HepG2 (cell line): Measurements from ENCODE around the gene GRK4. TPM values are rescaled to one million over a fixed set of nuclear protein-coding genes. Genes with fewer than 3 reads are reported as not detected.

Experiments used
- ATAC-seq: fragments of 200-7000 bp; cut with Tn5 transposase; 3 replicates; pipeline ENCODE4 v1.9.1; 2020; ENCODE audit warnings: mild to moderate bottlenecking, moderate library complexity
- BruUV-seq: library from RNA; stranded (reverse); fragments of 400-500 nt; replicated peaks from 2 replicates; lab custom pipeline; 2021; lab: Mats Ljungman, UMichigan
- CTCF ChIA-PET: fragments of 300-600 bp; formaldehyde crosslinking; extraction: SDS; loops from one replicate; lab custom pipeline; 2021; ENCODE audit warnings: low total read pairs, inconsistent platforms, low intra/inter-chr PET ratio; lab: Yijun Ruan, JAX
- POLR2A ChIA-PET: fragments of 350-600 bp; sonication (Branson Sonifier 250); formaldehyde crosslinking; loops from one replicate; lab custom pipeline; 2020; ENCODE audit warnings: antibody characterized with exemption, inconsistent platforms; lab: Yijun Ruan, JAX
- DNase-seq: peaks from one replicate; pipeline ENCODE4 v3.0.0-alpha.2; 2015; ENCODE audit warnings: low spot score
- FAIRE-seq: peaks from 3 replicates; lab custom pipeline; 2011; peaks lifted over from hg19 to GRCh38; lab: Jason Lieb, UNC
- H2AFZ ChIP-seq: one replicate; pipeline ENCODE4 v1.6.1; 2011; ENCODE audit warnings: low read length, inconsistent platforms
- H3K27ac ChIP-seq: fragments of 300-600 bp; 3 replicates; pipeline ENCODE4 v1.8.0; 2011; ENCODE audit warnings: mixed run types, mild to moderate bottlenecking, mixed read lengths, low read length, inconsistent platforms; ENCODE audit not compliant: insufficient read depth; ENCODE audit errors: extremely low read length
- H3K27me3 ChIP-seq, 2 experiments: fragments of 200-600 bp in 1 of 2; 2 replicates in 1 of 2; 3 replicates in 1 of 2; pipeline versions ENCODE4 v1.6.0 to v1.8.0; 2011; ENCODE audit warnings: low read length in 2 of 2, mild to moderate bottlenecking in 2 of 2, moderate library complexity in 2 of 2, inconsistent platforms in 1 of 2; ENCODE audit not compliant: insufficient read depth in 2 of 2, control insufficient read depth in 1 of 2
- H3K36me3 ChIP-seq, 2 experiments: fragments of 200-600 bp in 1 of 2; replicated peaks in 1 of 2; 2 replicates in 1 of 2; 3 replicates in 1 of 2; pipeline versions ENCODE4 v1.5.1 to v1.8.0; 2011; ENCODE audit warnings: low read length in 2 of 2, inconsistent platforms in 1 of 2; ENCODE audit not compliant: insufficient read depth in 2 of 2, control insufficient read depth in 1 of 2
- H3K4me1 ChIP-seq: 2 replicates; pipeline ENCODE4 v1.5.1; 2012; ENCODE audit warnings: low read length, inconsistent platforms; ENCODE audit not compliant: insufficient read depth
- H3K4me2 ChIP-seq: 2 replicates; pipeline ENCODE4 v1.6.0; 2011; ENCODE audit warnings: low read depth, low read length, inconsistent platforms
- H3K4me3 ChIP-seq, 3 experiments: fragments of 200-600 bp in 1 of 3; sonication (generic), shearing (Covaris generic) in 1 of 3; replicated peaks in 1 of 3; 2 replicates each; pipeline ENCODE4 v1.5.1; 2011 to 2016; ENCODE audit warnings: low read length in 3 of 3, inconsistent platforms in 2 of 3, low read depth in 2 of 3, mild to moderate bottlenecking in 2 of 3, control low read depth in 1 of 3, mixed read lengths in 1 of 3; ENCODE audit not compliant: insufficient read depth in 1 of 3
- H3K79me2 ChIP-seq: one replicate; pipeline ENCODE4 v1.6.1; 2011; ENCODE audit warnings: low read length, inconsistent platforms; ENCODE audit not compliant: insufficient read depth
- H3K9ac ChIP-seq: 2 replicates; pipeline ENCODE4 v1.6.0; 2011; ENCODE audit warnings: mild to moderate bottlenecking, low read depth, low read length, inconsistent platforms; ENCODE audit not compliant: insufficient read depth
- H3K9me3 ChIP-seq: 2 replicates; pipeline ENCODE4 v1.5.1; 2012; ENCODE audit warnings: mild to moderate bottlenecking, low read length
- H4K20me1 ChIP-seq: 2 replicates; pipeline ENCODE4 v1.6.0; 2011; ENCODE audit warnings: inconsistent platforms, mild to moderate bottlenecking, low read length, moderate library complexity; ENCODE audit not compliant: insufficient read depth
- FOXO4 ChIP-seq: sonication (generic); formaldehyde crosslinking; conservative IDR thresholded peaks from 2 replicates; pipeline ENCODE4 v1.8.1; 2023; ENCODE audit warnings: missing genetic modification reagents
- GABPA ChIP-seq, 2 experiments: IDR thresholded peaks; 2 replicates each; pipeline ENCODE4 v1.6.1; 2011 to 2016; ENCODE audit warnings: low read depth in 2 of 2, low read length in 1 of 2, missing biosample characterization in 1 of 2, missing genetic modification characterization in 1 of 2
- HOXD1 ChIP-seq: sonication (generic); formaldehyde crosslinking; IDR thresholded peaks from 2 replicates; pipeline ENCODE4 v1.5.0; 2020; ENCODE audit warnings: missing genetic modification reagents
- MTA1 ChIP-seq: sonication (generic); formaldehyde crosslinking; IDR thresholded peaks from 2 replicates; pipeline ENCODE4 v1.4.0; 2020; ENCODE audit warnings: missing genetic modification reagents, mild to moderate bottlenecking, borderline replicate concordance
- NCOA2 ChIP-seq: sonication (generic); formaldehyde crosslinking; IDR thresholded peaks from 2 replicates; pipeline ENCODE4 v1.8.0; 2022; ENCODE audit warnings: inconsistent platforms
- NR0B2 ChIP-seq: sonication (generic); formaldehyde crosslinking; IDR thresholded peaks from 2 replicates; pipeline ENCODE4 v1.4.0; 2020; ENCODE audit warnings: mild to moderate bottlenecking, missing genetic modification reagents
- ONECUT2 ChIP-seq: sonication (generic); formaldehyde crosslinking; IDR thresholded peaks from 2 replicates; pipeline ENCODE4 v1.4.0; 2020; ENCODE audit warnings: missing genetic modification reagents
- PAX8 ChIP-seq: sonication (generic); formaldehyde crosslinking; IDR thresholded peaks from 2 replicates; pipeline ENCODE4 v1.8.0; 2022; ENCODE audit warnings: mild to moderate bottlenecking, missing genetic modification reagents, borderline replicate concordance
- PRDM15 ChIP-seq: sonication (generic); formaldehyde crosslinking; IDR thresholded peaks from 2 replicates; pipeline ENCODE4 v1.4.0; 2020; ENCODE audit warnings: missing genetic modification reagents
- ZBTB43 ChIP-seq: sonication (generic); formaldehyde crosslinking; conservative IDR thresholded peaks from 2 replicates; pipeline ENCODE4 v1.4.0; 2020; ENCODE audit warnings: missing genetic modification reagents
- ZNF572 ChIP-seq: sonication (generic); formaldehyde crosslinking; IDR thresholded peaks from 2 replicates; pipeline ENCODE4 v1.5.1; 2020; ENCODE audit warnings: mild to moderate bottlenecking, missing genetic modification reagents
- ZNF576 ChIP-seq: sonication (generic); formaldehyde crosslinking; IDR thresholded peaks from 2 replicates; pipeline ENCODE4 v1.4.0; 2020; ENCODE audit warnings: mild to moderate bottlenecking, missing genetic modification reagents
- ZNF780A ChIP-seq: sonication (generic); formaldehyde crosslinking; IDR thresholded peaks from 2 replicates; pipeline ENCODE4 v1.8.0; 2022; ENCODE audit warnings: mild to moderate bottlenecking, missing genetic modification reagents, moderate library complexity
- ZNF781 ChIP-seq: sonication (generic); formaldehyde crosslinking; IDR thresholded peaks from 2 replicates; pipeline ENCODE4 v1.5.1; 2020; ENCODE audit warnings: borderline replicate concordance, mild to moderate bottlenecking, missing genetic modification reagents; ENCODE audit errors: not compliant biosample characterization
- ZNF816 ChIP-seq: sonication (generic); formaldehyde crosslinking; IDR thresholded peaks from 2 replicates; pipeline ENCODE4 v1.8.0; 2022; ENCODE audit warnings: missing genetic modification reagents, mild to moderate bottlenecking, borderline replicate concordance
- WGBS: methylation state at CpG from one replicate; pipeline ENCODE4 v1.1.6; 2017; ENCODE audit warnings: low lambda C conversion rate; 5-methylcytosine and 5-hydroxymethylcytosine counted together
- in situ Hi-C: cut with HindIII; loops from 2 replicates; pipeline ENCODE4 v1.10.0; 2017; ENCODE audit warnings: low pct_unique_long_range_greater_than_20kb; ENCODE audit not compliant: extremely low pct_ligation_motif_present
- intact Hi-C: fragments of 100-400 bp; cut with micrococcal nuclease; formaldehyde crosslinking; loops from one replicate; pipeline ENCODE4 v1.10.0; 2022; ENCODE audit not compliant: unreplicated experiment
- polyA plus RNA-seq, 8 experiments: library from polyadenylated mRNA; depleted of rRNA in 3 of 8; stranded (reverse) in 7 of 8; unstranded in 1 of 8; fragments of >200 nt; fragmentation: Illumina TruSeq in 4 of 8; extraction: Trizol in 4 of 8; gene quantifications; 2 replicates each; pipeline versions ENCODE4 v1.2.1 to v1.2.3, GENCODE V29; 2011 to 2016; ENCODE audit warnings: low read depth in 4 of 8, missing spikeins in 1 of 8, mixed read lengths in 1 of 8; ENCODE audit not compliant: insufficient read depth in 1 of 8
- total RNA-seq, 5 experiments: library from RNA; depleted of rRNA; stranded (reverse); fragments of >200 nt; fragmentation: Illumina TruSeq; extraction: Trizol; gene quantifications; 2 replicates each; pipeline ENCODE4 v1.2.3, GENCODE V29; 2016; ENCODE audit warnings: low read depth in 1 of 5

The GRK4 gene
- total and polyA plus RNA-seq, 2 of the 13 experiments (the other 11 are each of a cell fraction or from before 2014, with no cell fraction given) = 1.8 to 2.0 TPM

GRCh38 chr4:2962614-2963174 lies 677 bp upstream of the GRK4 start:
- peaks cover 44% of the 10 kb centered on the region for H3K4me1 ChIP-seq
- no peaks in the 10 kb centered on the region; a peak in 1 of 5 replicates for H3K27me3 ChIP-seq
- WGBS = under 1% methylated on average over 21 of the region's 40 CpGs
- POLR2A ChIA-PET = interaction anchor here (1.0 to 2.6 kb wide), 6 partner anchors 9 to 71 kb away, joined by 3 to 16 read pairs (median 5); no protein-coding TSS in a partner anchor
- H3K4me3 ChIP-seq = peak overlapping the region; percentile 84 to 90 (median 88)
- DNase-seq (peak; percentile 12), ATAC-seq (peak; percentile 39), FAIRE-seq (no peak)
- in situ Hi-C loops = no loop called here
- peak overlapping the region; percentile 99 for H3K4me2 ChIP-seq
- peaks cover 12% of the 10 kb centered on the region; the same call in 1 of the 2 replicates for H4K20me1 ChIP-seq
- BruUV-seq = no TSS peak
- H3K27ac ChIP-seq = peak overlapping the region; percentile 82
- CTCF ChIA-PET = interaction anchor here (1.8 kb wide), 1 partner anchor 9 kb away, joined by 10 read pairs; no protein-coding TSS in a partner anchor
- no peak overlapping the region for H2AFZ ChIP-seq
- H3K36me3 ChIP-seq = peaks cover 0 to 14% of the 10 kb centered on the region in 2 experiments; a peak in 2 of 5 replicates
- no peaks in the 10 kb centered on the region for H3K9me3 ChIP-seq
- H3K79me2 ChIP-seq = peaks cover 38% of the 10 kb centered on the region
- peak overlapping the region; percentile 90 for H3K9ac ChIP-seq
- intact Hi-C loops = no loop called here
- TF ChIP-seq PAX8 (CRISPR knock-in tag) (0 out of 2 replicates have a peak, but pooled peaks have one; percentile 40), HOXD1 (CRISPR knock-in tag) (no peak; the same call in 1 of the 2 replicates), NR0B2 (CRISPR knock-in tag) (no peak), ZNF780A (CRISPR knock-in tag) (no peak; the same call in 1 of the 2 replicates), PRDM15 (CRISPR knock-in tag) (peak; percentile 35; the same call in 1 of the 2 replicates), ZNF576 (CRISPR knock-in tag) (no peak), ZNF781 (CRISPR knock-in tag) (peak; percentile 22), GABPA (IDR thresholded peaks at IDR 0.05; ENCODE audit: low read depth, low read length) (no peak), GABPA (CRISPR knock-in tag; IDR thresholded peaks at IDR 0.05; ENCODE audit: low read depth) (no peak), ZNF816 (CRISPR knock-in tag) (no peak), ZBTB43 (CRISPR knock-in tag) (no peak), ZNF572 (CRISPR knock-in tag) (peak; percentile 86; the same call in 1 of the 2 replicates), ONECUT2 (no peak), NCOA2 (0 out of 2 replicates have a peak, but pooled peaks have one; percentile 10), FOXO4 (CRISPR knock-in tag) (no peak), MTA1 (CRISPR knock-in tag) (peak; percentile 65; the same call in 1 of the 2 replicates)
